SK-MEL-5 (cell line): ENCODE measurements around the gene PRKAG2. TPM values are rescaled to one million over a fixed set of nuclear protein-coding genes. Genes with fewer than 3 reads are reported as not detected.
"Not testable (repeated sequence)": the region's sequence is repeated elsewhere in the genome, so short reads cannot be mapped to it uniquely, and the experiment has no call there.

ENCODE experiments used
- DNase-seq: peaks from one replicate; pipeline ENCODE4 v3.0.0-alpha.2; 2016; ENCODE audit warnings: low read depth, low spot score
- in situ Hi-C: cut with HindIII; loops from 2 replicates; pipeline ENCODE4 v1.10.0; 2016; ENCODE audit warnings: low sequenced_read_pairs, high pct_unique_total_duplicates, low pct_unique_long_range_greater_than_20kb
- total RNA-seq: library from RNA; depleted of rRNA; stranded (reverse); fragments of >200 nt; shearing (Covaris generic); gene quantifications from 2 replicates; pipeline ENCODE4 v1.2.3, GENCODE V29; 2014

PRKAG2 gene
- total RNA-seq, 1 experiment from 2014 or later, result 8.8 TPM

DNA sequence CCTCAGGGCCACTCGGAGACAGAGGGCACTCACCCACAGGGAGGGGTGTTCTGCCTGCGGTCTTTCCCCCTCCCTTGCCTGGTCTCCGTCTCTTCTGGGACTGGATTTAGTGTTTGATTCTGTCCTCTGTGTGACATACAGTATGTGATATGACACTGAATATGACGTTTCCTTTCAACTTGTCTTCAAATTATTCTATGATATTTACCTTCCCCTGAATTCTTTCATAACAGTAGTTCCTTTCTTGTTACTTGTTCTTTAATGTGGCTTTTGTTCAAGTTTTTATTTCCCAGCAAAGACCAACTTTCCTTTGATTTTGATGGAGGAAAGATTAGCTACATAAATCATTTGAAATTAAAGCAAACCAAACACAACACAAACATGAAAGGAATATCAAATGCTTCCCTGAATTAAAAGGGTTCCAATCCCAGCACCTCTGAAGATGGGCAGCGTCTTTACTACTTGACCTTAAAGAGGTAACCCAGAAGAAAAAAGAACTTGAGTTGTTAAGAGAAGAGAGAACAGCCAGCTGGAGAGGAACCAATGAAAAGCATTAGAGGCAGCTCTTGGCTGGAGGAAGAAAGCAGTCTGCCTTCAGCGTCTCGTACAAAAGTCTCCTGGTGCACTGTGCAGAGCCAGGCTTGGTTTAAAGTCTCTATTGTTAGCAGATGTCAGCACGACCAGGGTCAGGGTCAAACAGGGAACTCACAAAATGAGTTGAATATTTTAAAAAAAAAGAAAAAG is 338.9 kb downstream of the PRKAG2 start:
- in situ Hi-C loops, result no loop called here
- no peak for DNase-seq

DNA sequence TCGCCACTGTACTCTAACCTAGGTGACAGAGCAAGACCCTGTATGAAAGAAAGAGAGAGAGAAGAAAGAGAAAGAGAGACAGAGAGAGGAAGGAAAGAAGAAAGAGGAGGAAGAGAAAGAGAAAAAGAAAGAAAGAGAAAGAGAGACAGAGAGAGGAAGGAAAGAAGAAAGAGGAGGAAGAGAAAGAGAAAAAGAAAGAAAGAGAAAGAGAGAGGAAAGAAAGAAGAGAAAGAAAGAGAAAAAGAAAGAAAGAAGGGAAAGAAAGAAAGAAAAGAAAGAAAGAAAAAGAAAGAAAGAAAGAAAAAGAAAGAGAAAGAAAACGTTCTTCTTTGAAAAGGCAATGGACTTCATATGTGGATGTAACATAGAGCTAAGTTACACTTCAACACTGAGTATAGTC is 340.7 kb downstream of the PRKAG2 start:
- DNase-seq, in situ Hi-C loops: not testable (repeated sequence)

GRCh38 chr7:151529842-151530241 is 347.1 kb downstream of the PRKAG2 start:
- in situ Hi-C loops, result no loop called here
- no peak for DNase-seq

GRCh38 chr7:151524845-151525244 is 352.1 kb downstream of the PRKAG2 start:
- no peak for DNase-seq
- in situ Hi-C loops, result no loop called here

- in situ Hi-C loops, result no loop called here
- no peak for DNase-seq
Measured at GRCh38 chr7:151524331-151524730, 352.6 kb downstream of the PRKAG2 start.

DNA sequence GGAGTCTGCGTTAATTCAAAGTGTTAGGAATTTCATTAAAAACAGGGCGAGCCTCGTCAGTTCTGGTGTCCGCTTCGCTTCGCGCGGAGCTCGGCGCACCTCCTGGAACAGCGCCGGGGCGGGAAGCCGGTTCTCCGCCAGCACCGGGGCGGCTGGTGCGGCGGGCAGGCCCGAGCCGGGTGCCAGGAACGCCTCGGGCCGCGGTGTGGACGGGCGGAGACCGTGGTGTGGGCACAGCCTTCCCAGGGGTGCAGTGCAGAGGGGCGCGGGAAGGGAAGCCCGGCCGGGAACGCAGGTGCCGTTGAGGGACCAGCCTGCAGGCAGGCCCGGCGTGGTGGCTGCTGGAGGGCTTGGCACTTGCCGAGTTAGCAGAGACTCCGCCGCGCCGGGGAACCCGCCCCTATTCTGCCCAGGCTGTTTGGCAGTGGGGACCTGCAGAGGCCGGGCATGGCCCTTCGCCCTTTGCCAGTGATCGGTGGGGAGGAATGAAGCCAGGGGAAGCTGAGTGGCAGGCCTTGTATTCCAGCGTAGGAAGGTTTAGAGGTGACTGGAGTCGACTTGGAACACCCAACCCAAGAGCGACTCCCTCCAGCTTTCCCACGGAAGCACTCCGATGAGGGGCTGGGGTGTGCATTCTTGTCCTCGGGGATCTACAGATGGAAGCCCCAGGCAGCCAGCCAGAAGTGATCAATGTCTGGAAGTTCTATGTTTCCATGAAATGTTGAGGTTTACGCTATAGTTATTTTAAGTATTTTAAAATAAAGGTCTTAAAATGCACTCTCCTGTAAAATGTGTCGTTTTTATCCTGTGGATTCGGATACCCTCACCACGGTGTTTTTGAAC is 356.3 kb downstream of the PRKAG2 start:
- in situ Hi-C loops, result no loop called here
- no peak for DNase-seq

GRCh38 chr7:151519765-151520418 is 357.0 kb downstream of the PRKAG2 start, which contains the start of gene RHEB:
RHEB (minus strand) TSS chr7:151519895; CDS start chr7:151519511, 384 bp downstream.
- in situ Hi-C loops, result no loop called here
- peak; percentile 100 for DNase-seq

- in situ Hi-C loops, result not testable (repeated sequence)
- DNase-seq, result peak; percentile 24
Measured at GRCh38 chr7:151518947-151519764, 357.8 kb downstream of the PRKAG2 start.

- DNase-seq, result peak; percentile 36
- in situ Hi-C loops, result no loop called here
Measured at GRCh38 chr7:151518105-151518946, 358.6 kb downstream of the PRKAG2 start.

DNA sequence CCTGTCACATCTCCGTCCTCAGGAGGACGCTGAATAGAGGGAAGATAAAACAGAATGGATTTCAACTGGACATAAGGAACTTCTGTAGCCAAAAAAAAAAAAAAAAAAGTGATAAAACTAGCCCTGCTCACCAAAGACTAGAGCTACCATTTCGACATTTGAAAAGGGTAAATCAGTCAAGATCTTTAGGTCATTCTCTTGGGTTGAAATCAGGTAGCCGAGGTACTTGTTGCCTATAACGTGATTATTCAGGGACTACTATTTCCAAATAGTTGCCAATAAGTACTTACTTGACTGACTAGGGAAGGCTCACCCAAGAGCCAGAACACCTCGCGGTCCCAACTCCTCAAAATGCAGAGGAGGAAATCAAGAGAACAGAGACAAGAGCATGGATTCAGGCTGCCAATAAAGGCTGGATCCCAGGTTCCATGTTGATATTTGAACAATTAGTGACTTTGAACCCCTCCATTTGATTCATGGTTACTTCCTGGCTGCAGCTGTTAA is 359.3 kb downstream of the PRKAG2 start:
- DNase-seq, result peak; percentile 26
- in situ Hi-C loops, result no loop called here

DNA sequence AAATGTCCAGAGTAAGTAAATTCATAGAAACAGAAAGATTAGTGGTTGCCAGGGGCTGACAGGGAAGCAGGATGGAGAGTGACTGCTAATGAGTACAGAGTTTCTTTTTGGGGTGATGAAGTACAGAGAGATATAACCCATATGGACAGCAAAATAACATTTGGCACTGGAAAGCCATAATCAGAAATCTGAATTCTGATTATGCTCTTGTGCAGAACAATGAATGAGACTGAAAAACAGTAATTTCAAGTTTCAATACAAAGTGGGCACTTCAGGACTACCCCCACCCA is 361.7 kb downstream of the PRKAG2 start:
- in situ Hi-C loops, result no loop called here

GRCh38 chr7:151514461-151515275 is 362.2 kb downstream of the PRKAG2 start:
- in situ Hi-C loops, result no loop called here
- no peak for DNase-seq

More for the DNA sequence above, 361.7 kb downstream of the PRKAG2 start:
- no peak for DNase-seq

DNA sequence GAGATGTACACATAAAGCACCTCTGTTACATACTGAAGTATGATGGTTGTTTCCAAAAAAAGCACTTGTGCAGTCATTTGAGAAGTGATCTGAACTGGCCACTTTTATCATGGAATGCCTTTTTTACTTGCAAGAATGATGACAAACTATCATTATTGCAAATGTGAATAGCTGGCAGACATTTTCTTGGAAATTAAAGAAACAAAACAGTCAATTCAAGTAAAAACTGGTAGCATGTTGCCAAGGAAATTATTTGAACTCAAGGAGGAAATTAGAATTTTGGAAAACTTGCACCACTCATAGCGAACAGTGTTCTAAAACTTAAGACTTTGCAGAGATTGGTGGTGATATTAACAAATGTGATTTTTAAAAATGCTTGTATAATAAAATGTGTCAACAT is 363.8 kb downstream of the PRKAG2 start:
- DNase-seq, result no peak
- in situ Hi-C loops, result no loop called here

DNA sequence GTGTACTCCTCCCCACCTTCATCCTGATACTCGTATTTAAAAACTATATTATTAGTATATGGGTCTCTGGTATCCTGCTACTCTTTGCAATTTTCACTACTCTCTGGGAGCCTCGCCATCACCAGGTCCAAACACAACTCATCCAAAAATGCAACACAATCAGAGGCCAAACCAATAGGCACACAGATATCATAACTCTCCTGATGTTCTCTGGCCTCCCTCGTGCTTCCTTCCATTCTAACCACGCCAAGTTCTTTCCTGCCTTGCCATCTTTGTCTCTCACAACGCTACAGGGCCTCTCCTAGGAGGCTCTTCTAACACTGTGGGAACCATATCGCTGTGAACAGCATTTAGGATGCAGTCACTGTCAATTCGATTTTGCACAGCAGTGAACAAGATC is 364.6 kb downstream of the PRKAG2 start:
- no peak for DNase-seq
- in situ Hi-C loops, result no loop called here

DNA sequence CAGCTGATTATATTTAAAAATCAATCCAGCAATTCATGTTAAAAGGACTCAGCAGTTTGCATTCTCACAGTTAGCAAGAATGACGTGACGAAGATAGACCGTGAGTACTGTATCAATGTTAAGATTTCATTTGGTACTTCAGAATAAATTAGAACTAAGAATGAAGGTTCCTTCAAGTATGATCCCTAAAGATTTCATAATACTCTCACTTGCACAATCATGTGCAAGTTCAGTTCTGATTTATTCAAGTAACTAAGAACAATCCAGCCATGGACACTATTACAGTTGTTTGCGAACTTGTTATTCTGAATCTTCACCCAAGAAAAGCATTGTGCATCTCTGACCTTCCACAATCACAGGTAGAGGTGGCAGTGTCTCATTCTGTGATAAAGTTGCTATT is 365.0 kb downstream of the PRKAG2 start:
- in situ Hi-C loops, result no loop called here
- no peak for DNase-seq

- in situ Hi-C loops, result no loop called here
- no peak for DNase-seq
Measured at GRCh38 chr7:151511270-151511669, 365.6 kb downstream of the PRKAG2 start.
